IMR-90 (cell line): Measurements from ENCODE around the gene TSGA10IP. TPM values are rescaled to one million over a fixed set of nuclear protein-coding genes. Genes with fewer than 3 reads are reported as not detected.

Experiments
- ATAC-seq: fragments of 200-7000 bp; cut with Tn5 transposase; 2 replicates; pipeline ENCODE4 v1.9.1; 2020; ENCODE audit warnings: low read depth, mild to moderate bottlenecking, moderate library complexity
- BruUV-seq: library from RNA; stranded (reverse); fragments of 400-500 nt; replicated peaks from 2 replicates; lab custom pipeline; 2021; lab: Mats Ljungman, UMichigan
- CTCF ChIA-PET: fragments of 300-600 bp; formaldehyde crosslinking; extraction: SDS; loops from one replicate; lab custom pipeline; 2021; ENCODE audit warnings: antibody characterized with exemption; lab: Yijun Ruan, JAX
- POLR2A ChIA-PET: fragments of 300-600 bp; sonication (Branson Sonifier 250); formaldehyde crosslinking; loops from one replicate; lab custom pipeline; 2022; ENCODE audit warnings: antibody characterized with exemption; ENCODE audit not compliant: unreplicated experiment; lab: Charles Lee
- DNase-seq: peaks from one replicate; pipeline ENCODE4 v3.0.0; 2013
- H2AFZ ChIP-seq: replicated peaks from 2 replicates; pipeline ENCODE3; 2013; ENCODE audit warnings: low read length, mild to moderate bottlenecking; ENCODE audit not compliant: poor library complexity
- H2AK5ac ChIP-seq: 2 replicates; pipeline ENCODE4 v1.6.1; 2013; ENCODE audit warnings: low read depth, low read length, inconsistent platforms
- H2AK9ac ChIP-seq: replicated peaks from 2 replicates; pipeline ENCODE3; 2013; ENCODE audit warnings: mild to moderate bottlenecking, low read depth, low read length, moderate library complexity; ENCODE audit not compliant: poor library complexity
- H2BK120ac ChIP-seq: 2 replicates; pipeline ENCODE4 v1.6.1; 2013; ENCODE audit warnings: low read depth, low read length, inconsistent platforms
- H2BK15ac ChIP-seq: 3 replicates; pipeline ENCODE4 v1.6.1; 2013; ENCODE audit warnings: low read depth, low read length, inconsistent platforms
- H2BK20ac ChIP-seq: 2 replicates; pipeline ENCODE4 v1.6.1; 2013; ENCODE audit warnings: low read depth, mild to moderate bottlenecking, inconsistent platforms, low read length, moderate library complexity
- H2BK5ac ChIP-seq: 2 replicates; pipeline ENCODE4 v1.6.1; 2013; ENCODE audit warnings: mild to moderate bottlenecking, low read depth, low read length, inconsistent platforms; ENCODE audit not compliant: poor library complexity, severe bottlenecking
- H3K14ac ChIP-seq: replicated peaks from 2 replicates; pipeline ENCODE4 v1.6.1; 2013; ENCODE audit warnings: low read depth, low read length, inconsistent platforms
- H3K18ac ChIP-seq: 2 replicates; pipeline ENCODE4 v1.6.1; 2013; ENCODE audit warnings: low read depth, low read length, control low read depth
- H3K23ac ChIP-seq: 2 replicates; pipeline ENCODE4 v1.6.1; 2013; ENCODE audit warnings: low read depth, low read length, inconsistent platforms
- H3K27ac ChIP-seq: 2 replicates; pipeline ENCODE4 v1.5.1; 2013; ENCODE audit warnings: mild to moderate bottlenecking, control low read depth, low read length; ENCODE audit not compliant: insufficient read depth
- H3K27me3 ChIP-seq: 2 replicates; pipeline ENCODE4 v1.6.1; 2013; ENCODE audit warnings: low read length; ENCODE audit not compliant: control insufficient read depth, insufficient read depth
- H3K36me3 ChIP-seq: 2 replicates; pipeline ENCODE4 v1.6.1; 2013; ENCODE audit warnings: low read length, mixed read lengths; ENCODE audit not compliant: control insufficient read depth, insufficient read depth
- H3K4ac ChIP-seq: 2 replicates; pipeline ENCODE4 v1.6.1; 2013; ENCODE audit warnings: low read depth, low read length, inconsistent platforms
- H3K4me1 ChIP-seq: 2 replicates; pipeline ENCODE4 v1.6.1; 2013; ENCODE audit warnings: low read length, mixed read lengths; ENCODE audit not compliant: control insufficient read depth, insufficient read depth
- H3K4me2 ChIP-seq: 2 replicates; pipeline ENCODE4 v1.6.1; 2013; ENCODE audit warnings: low read depth, mild to moderate bottlenecking, control low read depth, low read length, moderate library complexity
- H3K4me3 ChIP-seq: 2 replicates; pipeline ENCODE4 v1.5.1; 2013; ENCODE audit warnings: low read depth, mild to moderate bottlenecking, control low read depth, low read length, moderate library complexity; ENCODE audit not compliant: insufficient read depth
- H3K56ac ChIP-seq: 2 replicates; pipeline ENCODE4 v1.6.1; 2013; ENCODE audit warnings: low read length, inconsistent platforms; ENCODE audit not compliant: insufficient read depth; ENCODE audit errors: extremely low read depth
- H3K79me1 ChIP-seq, 2 experiments: 2 replicates each; pipeline ENCODE4 v1.6.1; 2013; ENCODE audit warnings: low read length in 2 of 2, inconsistent platforms in 1 of 2, low read depth in 1 of 2
- H3K9ac ChIP-seq: 2 replicates; pipeline ENCODE4 v1.6.1; 2013; ENCODE audit warnings: low read depth, low read length, control low read depth
- H3K9me1 ChIP-seq: 2 replicates; pipeline ENCODE4 v1.6.1; 2013; ENCODE audit warnings: low read length, inconsistent platforms; ENCODE audit not compliant: insufficient read depth
- H3K9me3 ChIP-seq: 2 replicates; pipeline ENCODE4 v1.6.1; 2013; ENCODE audit warnings: low read length; ENCODE audit not compliant: control insufficient read depth, insufficient read depth
- H4K20me1 ChIP-seq: 2 replicates; pipeline ENCODE4 v1.6.1; 2013; ENCODE audit warnings: low read length, inconsistent platforms; ENCODE audit not compliant: insufficient read depth
- H4K5ac ChIP-seq: 2 replicates; pipeline ENCODE4 v1.6.1; 2013; ENCODE audit warnings: mild to moderate bottlenecking, low read depth, low read length, control low read depth
- H4K8ac ChIP-seq, 2 experiments: 2 replicates each; pipeline ENCODE4 v1.6.1; 2013; ENCODE audit warnings: low read depth in 2 of 2, low read length in 2 of 2, control low read depth in 1 of 2, inconsistent platforms in 1 of 2
- H4K91ac ChIP-seq: 2 replicates; pipeline ENCODE4 v1.6.1; 2013; ENCODE audit warnings: low read depth, low read length, inconsistent platforms; ENCODE audit not compliant: insufficient read depth
- BHLHE40 ChIP-seq: fragments of 150-350 bp; IDR thresholded peaks from 2 replicates; pipeline ENCODE4 v1.6.1; 2016; ENCODE audit warnings: mild to moderate bottlenecking, low read depth, low read length
- CEBPB ChIP-seq: IDR thresholded peaks from 2 replicates; pipeline ENCODE4 v1.6.1; 2012; ENCODE audit warnings: low read depth, low read length, improper control_type of control experiment
- CHD1 ChIP-seq: IDR thresholded peaks from 2 replicates; pipeline ENCODE4 v1.6.1; 2012; ENCODE audit warnings: low read depth, low read length, improper control_type of control experiment
- CTCF ChIP-seq: conservative IDR thresholded peaks from 2 replicates; pipeline ENCODE4 v1.5.1; 2012; ENCODE audit warnings: mild to moderate bottlenecking, low read depth, low read length, improper control_type of control experiment
- ELK1 ChIP-seq: fragments of 150-350 bp; IDR thresholded peaks from 2 replicates; pipeline ENCODE4 v1.6.1; 2016; ENCODE audit warnings: low read depth, mild to moderate bottlenecking, low read length, moderate library complexity, borderline replicate concordance
- FOS ChIP-seq: fragments of 150-350 bp; IDR thresholded peaks from 2 replicates; pipeline ENCODE4 v1.6.1; 2016; ENCODE audit warnings: low read depth, low read length
- MAFK ChIP-seq: IDR thresholded peaks from 2 replicates; pipeline ENCODE4 v1.6.1; 2012; ENCODE audit warnings: low read depth, low read length, improper control_type of control experiment
- MAZ ChIP-seq: IDR thresholded peaks from 2 replicates; pipeline ENCODE4 v1.6.1; 2012; ENCODE audit warnings: low read depth, mild to moderate bottlenecking, low read length, improper control_type of control experiment, moderate library complexity, borderline replicate concordance
- MXI1 ChIP-seq: IDR thresholded peaks from 2 replicates; pipeline ENCODE4 v1.6.1; 2012; ENCODE audit warnings: low read depth, mild to moderate bottlenecking, low read length, moderate library complexity, borderline replicate concordance
- NFE2L2 ChIP-seq: fragments of 150-350 bp; IDR thresholded peaks from 2 replicates; pipeline ENCODE4 v1.6.1; 2016; ENCODE audit warnings: low read depth, mild to moderate bottlenecking, low read length
- POLR2A ChIP-seq: IDR thresholded peaks from 2 replicates; pipeline ENCODE4 v1.6.1; 2012; ENCODE audit warnings: mild to moderate bottlenecking, low read depth, low read length
- RAD21 ChIP-seq: IDR thresholded peaks from 2 replicates; pipeline ENCODE4 v1.6.1; 2012; ENCODE audit warnings: low read length, improper control_type of control experiment
- RCOR1 ChIP-seq: IDR thresholded peaks from 2 replicates; pipeline ENCODE4 v1.6.1; 2012; ENCODE audit warnings: mild to moderate bottlenecking, low read length, improper control_type of control experiment; ENCODE audit not compliant: insufficient replicate concordance
- RFX5 ChIP-seq: IDR thresholded peaks from 2 replicates; pipeline ENCODE4 v1.8.0; 2012; ENCODE audit warnings: low read depth, mild to moderate bottlenecking, low read length, moderate library complexity
- SMC3 ChIP-seq: fragments of 150-350 bp; IDR thresholded peaks from 2 replicates; pipeline ENCODE4 v1.6.1; 2016; ENCODE audit warnings: low read depth, mild to moderate bottlenecking, antibody characterized with exemption, low read length, moderate library complexity
- USF2 ChIP-seq: fragments of 150-350 bp; IDR thresholded peaks from 2 replicates; pipeline ENCODE4 v1.6.1; 2017; ENCODE audit warnings: mild to moderate bottlenecking, antibody characterized with exemption, low read length, low read depth
- WGBS, 2 experiments: methylation state at CpG; one replicate each; pipeline versions ENCODE4 v1.1.5 to v1.1.7; 2013; ENCODE audit warnings: missing lambda C conversion rate in 2 of 2; ENCODE audit not compliant: insufficient read length in 1 of 2; ENCODE audit errors: extremely low coverage in 2 of 2; 5-methylcytosine and 5-hydroxymethylcytosine counted together
- dilution Hi-C: fragments of 300-500 bp; cut with HindIII; formaldehyde crosslinking; loops from one replicate; pipeline ENCODE4 v1.14.3; 2018; ENCODE audit warnings: low sequenced_read_pairs; ENCODE audit not compliant: unreplicated experiment
- in situ Hi-C: fragments of 300-500 bp; cut with MboI; formaldehyde crosslinking; loops from 3 replicates; pipeline ENCODE4 v1.14.3; 2019; ENCODE audit warnings: low sequenced_read_pairs, inconsistent platforms, mixed read lengths
- intact Hi-C: fragments of 100-400 bp; cut with micrococcal nuclease; formaldehyde crosslinking; loops from 2 replicates; pipeline ENCODE4 v1.10.0; 2022
- polyA plus RNA-seq, 3 experiments: library from polyadenylated mRNA; depleted of rRNA; stranded (reverse); fragments of >200 nt; gene quantifications; 2 replicates each; pipeline ENCODE4 v1.2.3, GENCODE V29; 2012; ENCODE audit warnings: low replicate concordance in 1 of 3
- total RNA-seq: library from RNA; depleted of rRNA; stranded (reverse); fragments of >200 nt; gene quantifications from 2 replicates; pipeline ENCODE4 v1.2.3, GENCODE V29; 2012

Gene TSGA10IP
- total and polyA plus RNA-seq, 2 of the 4 experiments (the other 2 are of a cell fraction): 0.21 TPM; not detected in 1

- Histone ChIP-seq H3K79me1 (peaks cover 32 to 72% of the 10 kb centered on the region in 2 experiments; a peak in 3 of 4 replicates), H3K4me3 (no peak overlapping the region), H3K36me3 (no peaks in the 10 kb centered on the region), H3K27ac (no peak overlapping the region), H3K4me1 (peaks cover 24% of the 10 kb centered on the region), H3K4ac (peak overlapping the region; percentile 48), H2AK9ac (peak overlapping the region; percentile 47), H4K91ac (peak overlapping the region; percentile 67), H4K5ac (no peak overlapping the region; the same call in 1 of the 2 replicates), H3K27me3 (no peaks in the 10 kb centered on the region), H3K23ac (peak overlapping the region; percentile 70; the same call in 1 of the 2 replicates), H2BK5ac (no peak overlapping the region), H2AFZ (no peak overlapping the region), H2BK120ac (peak overlapping the region; percentile 83), H3K56ac (no peak overlapping the region), H3K9me1 (peaks cover 21% of the 10 kb centered on the region), H3K9me3 (no peaks in the 10 kb centered on the region), H3K14ac (peak overlapping the region; percentile 76), H2BK15ac (peak overlapping the region; percentile 70), H2AK5ac (peak overlapping the region; percentile 69), H4K8ac (peak overlapping the region in 1 of 2 experiments; percentile 9; a peak in 2 of 4 replicates), H2BK20ac (peak overlapping the region; percentile 81), H4K20me1 (no peaks in the 10 kb centered on the region), H3K4me2 (no peak overlapping the region), H3K9ac (no peak overlapping the region), H3K18ac (no peak overlapping the region)
- BruUV-seq: no TSS peak
- TF ChIP-seq RAD21 (no peak), POLR2A (no peak), USF2 (no peak), BHLHE40 (no peak), CEBPB (no peak), SMC3 (no peak), RCOR1 (no peak), CTCF (no peak), MXI1 (no peak), ELK1 (no peak), RFX5 (no peak), MAFK (no peak), CHD1 (no peak), NFE2L2 (no peak), FOS (no peak), MAZ (no peak)
- in situ Hi-C loops: no loop called here
- ATAC-seq (no peak), DNase-seq (no peak)
- ChIA-PET CTCF (interaction anchor here (0.5 kb wide), 1 partner anchor 18 kb away, joined by 3 read pairs; the partner anchor contains the start of gene FIBP), POLR2A (interaction anchor here (1.0 kb wide), 1 partner anchor 11 kb away, joined by 3 read pairs; no protein-coding TSS in a partner anchor)
- no CpG with 5 or more reads among the region's 5 CpGs for WGBS, 2 experiments
- intact Hi-C loops: no loop called here
- dilution Hi-C loops: no loop called here
These were observed 38.7 kb upstream of the TSGA10IP start for GRCh38 chr11:65906602-65907001.
